Astrocyte of the spinal cord (primary cell): ENCODE measurements around the gene OR2A25.
A peak's percentile ranks its signal among the peaks of the same experiment; 100 is the strongest.
"Not testable (repeated sequence)": the region's sequence is repeated elsewhere in the genome, so short reads cannot be mapped to it uniquely, and the experiment has no call there.

Experiments
- DNase-seq: peaks from one replicate; pipeline ENCODE4 v3.0.0; 2011; ENCODE audit warnings: low read depth, low spot score
- H3K4me3 ChIP-seq: 2 replicates; pipeline ENCODE4 v1.5.1; 2011; ENCODE audit warnings: low read depth, mild to moderate bottlenecking, low read length, moderate library complexity
- in situ Hi-C: cut with HindIII; loops from 2 replicates; pipeline ENCODE4 v1.10.0; 2017; ENCODE audit warnings: low sequenced_read_pairs
- TF ChIP-seq, protein P1 (sequence below): IDR thresholded peaks from 2 replicates; pipeline ENCODE4 v1.5.1; 2012; ENCODE audit warnings: low read depth, mild to moderate bottlenecking, low read length, inconsistent platforms

OR2A25 gene

GRCh38 chr7:144036302-144036885, 33.2 kb upstream of the OR2A25 start:
- TF ChIP-seq, protein P1, sequence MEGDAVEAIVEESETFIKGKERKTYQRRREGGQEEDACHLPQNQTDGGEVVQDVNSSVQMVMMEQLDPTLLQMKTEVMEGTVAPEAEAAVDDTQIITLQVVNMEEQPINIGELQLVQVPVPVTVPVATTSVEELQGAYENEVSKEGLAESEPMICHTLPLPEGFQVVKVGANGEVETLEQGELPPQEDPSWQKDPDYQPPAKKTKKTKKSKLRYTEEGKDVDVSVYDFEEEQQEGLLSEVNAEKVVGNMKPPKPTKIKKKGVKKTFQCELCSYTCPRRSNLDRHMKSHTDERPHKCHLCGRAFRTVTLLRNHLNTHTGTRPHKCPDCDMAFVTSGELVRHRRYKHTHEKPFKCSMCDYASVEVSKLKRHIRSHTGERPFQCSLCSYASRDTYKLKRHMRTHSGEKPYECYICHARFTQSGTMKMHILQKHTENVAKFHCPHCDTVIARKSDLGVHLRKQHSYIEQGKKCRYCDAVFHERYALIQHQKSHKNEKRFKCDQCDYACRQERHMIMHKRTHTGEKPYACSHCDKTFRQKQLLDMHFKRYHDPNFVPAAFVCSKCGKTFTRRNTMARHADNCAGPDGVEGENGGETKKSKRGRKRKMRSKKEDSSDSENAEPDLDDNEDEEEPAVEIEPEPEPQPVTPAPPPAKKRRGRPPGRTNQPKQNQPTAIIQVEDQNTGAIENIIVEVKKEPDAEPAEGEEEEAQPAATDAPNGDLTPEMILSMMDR: no peak
- in situ Hi-C loops: no loop called here
- H3K4me3 ChIP-seq: no peak overlapping the region
- DNase-seq: peak; percentile 4

DNA sequence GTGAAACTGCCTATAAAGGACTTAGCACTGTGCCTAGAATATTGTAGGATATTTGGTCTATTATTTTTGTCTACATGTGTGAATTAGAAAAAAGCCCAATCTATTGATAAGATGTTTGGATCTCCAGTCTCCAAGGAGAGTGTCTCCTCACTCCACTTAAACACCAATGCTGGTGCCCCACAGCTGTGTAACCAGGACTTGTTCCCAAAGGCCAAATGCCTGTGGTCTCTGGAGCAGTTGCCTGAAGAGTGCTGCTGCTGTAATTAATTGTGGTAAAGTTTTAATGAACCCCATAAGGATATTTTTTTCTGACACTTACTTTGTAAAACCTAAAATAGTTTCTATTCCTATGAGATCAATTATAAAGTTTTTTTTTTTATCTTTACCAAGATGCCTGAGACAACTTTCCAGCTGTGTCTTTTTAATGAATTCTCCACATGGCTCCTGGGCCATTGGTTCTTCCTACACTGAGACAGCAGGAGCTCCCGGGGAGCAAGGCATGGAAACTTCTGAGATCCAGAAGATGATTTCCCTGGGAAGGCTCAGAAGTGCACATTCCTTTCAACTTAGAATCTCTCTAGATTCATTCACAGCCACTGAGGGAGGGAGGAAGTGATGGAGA, 32.1 kb upstream of the OR2A25 start:
- TF ChIP-seq, protein P1: no peak
- in situ Hi-C loops: no loop called here
- H3K4me3 ChIP-seq: no peak overlapping the region
- no peak for DNase-seq

GRCh38 chr7:144038887-144039286, 30.7 kb upstream of the OR2A25 start:
- no peak for DNase-seq
- TF ChIP-seq, protein P1: no peak
- H3K4me3 ChIP-seq: no peak overlapping the region
- in situ Hi-C loops: no loop called here

- H3K4me3 ChIP-seq: no peak within 1 kb of the TSS
- in situ Hi-C loops: no loop called here
- TF ChIP-seq, protein P1: no peak
- no peak for DNase-seq
Observed at GRCh38 chr7:144048648-144049047, 21.0 kb upstream of the OR2A25 start, which contains the start of gene OR2A5. Gene OR2A5, plus strand, starts transcription at chr7:144048948. Its CDS starts 1,454 bp downstream, at chr7:144050402.

GRCh38 chr7:144049491-144049890, 20.1 kb upstream of the OR2A25 start:
- DNase-seq: no peak
- in situ Hi-C loops: no loop called here
- TF ChIP-seq, protein P1: no peak
- H3K4me3 ChIP-seq: no peak overlapping the region

- TF ChIP-seq, protein P1: no peak
- in situ Hi-C loops: no loop called here
- DNase-seq: no peak
- H3K4me3 ChIP-seq: no peak overlapping the region
Observed at GRCh38 chr7:144050093-144050492, 19.5 kb upstream of the OR2A25 start.

DNA sequence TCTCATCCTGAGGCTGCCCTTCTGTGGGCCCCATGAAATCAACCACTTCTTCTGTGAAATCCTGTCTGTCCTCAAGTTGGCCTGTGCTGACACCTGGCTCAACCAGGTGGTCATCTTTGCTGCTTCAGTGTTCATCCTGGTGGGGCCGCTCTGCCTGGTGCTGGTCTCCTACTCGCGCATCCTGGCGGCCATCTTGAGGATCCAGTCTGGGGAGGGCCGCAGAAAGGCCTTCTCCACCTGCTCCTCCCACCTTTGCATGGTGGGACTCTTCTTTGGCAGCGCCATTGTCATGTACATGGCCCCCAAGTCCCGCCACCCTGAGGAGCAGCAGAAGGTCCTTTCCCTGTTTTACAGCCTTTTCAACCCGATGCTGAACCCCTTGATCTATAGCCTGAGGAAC, 18.7 kb upstream of the OR2A25 start:
- DNase-seq, in situ Hi-C loops: not testable (repeated sequence)

More for the DNA sequence above, 18.7 kb upstream of the OR2A25 start:
- H3K4me3 ChIP-seq: not testable (repeated sequence)
